Measurements from ENCODE around the gene ATP4A.
A peak's percentile ranks its signal among the peaks of the same experiment; 100 is the strongest.

The ATP4A gene

DNA sequence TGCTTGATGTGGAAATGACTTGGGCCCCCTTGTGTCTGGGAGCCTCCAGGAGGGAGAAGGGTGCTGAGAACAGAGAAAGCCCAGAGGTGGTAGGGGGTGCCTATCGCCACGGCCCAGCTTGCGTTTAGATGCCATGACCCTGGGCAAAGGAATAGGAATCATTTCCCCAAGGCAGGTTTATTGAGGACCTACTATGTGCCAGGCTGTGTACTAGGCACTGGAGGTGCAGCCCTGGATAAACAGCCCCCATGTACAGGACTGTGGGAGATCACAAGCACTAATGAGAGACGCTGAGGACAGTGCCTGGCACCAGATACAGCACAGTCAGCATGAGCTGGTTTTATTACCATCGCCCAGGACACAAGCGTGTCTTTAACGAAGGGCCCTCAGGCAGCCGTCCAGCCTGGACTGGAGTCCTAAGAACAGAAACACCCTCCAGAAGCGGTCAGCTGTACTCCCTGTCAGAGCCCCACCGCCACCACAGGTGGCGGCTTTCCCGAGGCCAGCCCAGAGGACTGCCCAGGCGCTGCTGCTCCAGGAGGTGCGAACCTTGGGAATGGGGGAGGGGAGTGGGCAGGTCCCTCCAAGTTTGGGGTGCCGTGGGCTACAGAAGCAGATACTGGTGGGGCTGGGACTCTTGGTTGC lies 13.5 kb downstream of the ATP4A start:
- H3K27me3 ChIP-seq (ENCODE audit: insufficient read depth, low read depth, severe bottlenecking) = no peaks in the 10 kb centered on the region
- H3K27ac ChIP-seq = no peak overlapping the region
- peaks cover 6% of the 10 kb centered on the region; the same call in 1 of the 2 replicates for H3K36me3 ChIP-seq
- H3K4me3 ChIP-seq (ENCODE audit: low read depth, low read length) = no peak overlapping the region
- TF ChIP-seq CTCF (IDR thresholded peaks at IDR 0.05; ENCODE audit: low read depth, low read length) = no peak
- no peaks in the 10 kb centered on the region for H3K9me3 ChIP-seq (ENCODE audit: severe bottlenecking)
- no peak for DNase-seq

GRCh38 chr19:35549174-35549788 lies 14.2 kb downstream of the ATP4A start:
- H3K36me3 ChIP-seq = peaks cover 6% of the 10 kb centered on the region; the same call in 1 of the 2 replicates
- H3K27me3 ChIP-seq (ENCODE audit: insufficient read depth, low read depth, severe bottlenecking) = no peaks in the 10 kb centered on the region
- DNase-seq = peak; percentile 62
- H3K27ac ChIP-seq = no peak overlapping the region
- H3K9me3 ChIP-seq (ENCODE audit: severe bottlenecking) = no peaks in the 10 kb centered on the region
- peak; percentile 75 for TF ChIP-seq CTCF (IDR thresholded peaks at IDR 0.05; ENCODE audit: low read depth, low read length)
- no peak overlapping the region for H3K4me3 ChIP-seq (ENCODE audit: low read depth, low read length)

GRCh38 chr19:35546532-35546931 lies 16.9 kb downstream of the ATP4A start:
- 0 out of 2 replicates have a peak overlapping the region, but pooled peaks have one; percentile 88 for H3K4me3 ChIP-seq (ENCODE audit: low read depth, low read length)
- no peaks in the 10 kb centered on the region for H3K27me3 ChIP-seq (ENCODE audit: insufficient read depth, low read depth, severe bottlenecking)
- TF ChIP-seq CTCF (IDR thresholded peaks at IDR 0.05; ENCODE audit: low read depth, low read length) = no peak
- no peak for DNase-seq
- peaks cover 6% of the 10 kb centered on the region; the same call in 1 of the 2 replicates for H3K36me3 ChIP-seq
- no peak overlapping the region for H3K27ac ChIP-seq
- H3K9me3 ChIP-seq (ENCODE audit: severe bottlenecking) = no peaks in the 10 kb centered on the region

GRCh38 chr19:35545855-35546381 lies 17.5 kb downstream of the ATP4A start:
- no peak for TF ChIP-seq CTCF (IDR thresholded peaks at IDR 0.05; ENCODE audit: low read depth, low read length)
- DNase-seq = peak; percentile 60
- H3K27ac ChIP-seq = peak overlapping the region; percentile 74
- H3K36me3 ChIP-seq = peaks cover 6% of the 10 kb centered on the region; the same call in 1 of the 2 replicates
- peak overlapping the region; percentile 88 for H3K4me3 ChIP-seq (ENCODE audit: low read depth, low read length)
- no peaks in the 10 kb centered on the region for H3K27me3 ChIP-seq (ENCODE audit: insufficient read depth, low read depth, severe bottlenecking)
- H3K9me3 ChIP-seq (ENCODE audit: severe bottlenecking) = no peaks in the 10 kb centered on the region

DNA sequence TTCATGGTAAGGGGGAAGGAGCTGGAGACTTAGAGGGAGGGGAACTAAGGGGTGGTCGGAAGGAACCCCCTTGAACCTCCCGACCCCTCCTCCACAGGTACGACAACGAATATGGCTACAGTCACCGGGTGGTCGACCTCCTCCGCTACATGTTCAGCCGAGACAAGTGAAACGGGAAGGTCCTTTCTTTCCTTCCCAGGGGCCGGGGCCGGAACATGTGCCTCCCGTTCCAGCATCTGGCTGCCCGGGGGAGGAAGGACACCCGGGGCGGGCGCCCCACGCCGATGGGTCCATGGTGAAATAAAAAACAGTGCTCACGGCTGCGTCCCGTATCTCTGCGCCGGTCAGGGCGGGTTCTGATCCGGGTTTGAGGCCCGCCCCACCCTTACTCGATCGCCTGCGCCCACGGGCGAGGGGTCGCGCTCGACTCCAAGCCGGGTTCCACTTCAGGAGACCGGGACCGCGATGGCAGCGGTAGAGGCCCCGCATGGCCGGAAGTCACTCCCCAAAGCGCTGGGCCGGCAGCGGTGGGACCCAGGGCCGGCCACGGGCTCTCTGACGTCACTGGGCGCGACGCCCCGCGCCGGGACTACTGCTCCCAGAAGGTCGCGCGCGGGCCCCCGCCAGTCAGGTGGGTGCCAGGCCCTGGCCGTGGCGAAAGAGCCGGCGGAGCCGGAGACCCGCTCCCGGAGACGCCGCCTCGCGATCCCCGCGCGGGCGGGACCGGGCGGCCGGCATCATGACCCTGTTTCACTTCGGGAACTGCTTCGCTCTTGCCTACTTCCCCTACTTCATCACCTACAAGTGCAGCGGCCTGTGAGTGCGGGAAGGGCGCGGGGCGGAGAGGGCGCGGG lies 18.2 kb downstream of the ATP4A start, which contains the start of gene TMEM147:
TSS of gene TMEM147 (plus strand) at position 626 of the 854 bp plus-strand sequence. CDS start at position 740, 114 bp downstream.
- no peaks in the 10 kb centered on the region for H3K27me3 ChIP-seq (ENCODE audit: insufficient read depth, low read depth, severe bottlenecking)
- H3K4me3 ChIP-seq (ENCODE audit: low read depth, low read length) = peak within 1 kb of the TSS; percentile 88
- DNase-seq = peak; percentile 91
- peak within 1 kb of the TSS; percentile 74 for H3K27ac ChIP-seq
- no peak for TF ChIP-seq CTCF (IDR thresholded peaks at IDR 0.05; ENCODE audit: low read depth, low read length)
- H3K9me3 ChIP-seq (ENCODE audit: severe bottlenecking) = no peaks in the 10 kb centered on the region
- H3K36me3 ChIP-seq = peaks cover 6% of the 10 kb centered on the region; the same call in 1 of the 2 replicates
